MV-4-11 (cell line): Measurements from ENCODE around the gene MAP3K7.

Experiments used
- DNase-seq: peaks from one replicate; lab custom pipeline; 2025; lab: John Stamatoyannopoulos, UW

MAP3K7 gene

GRCh38 chr6:90586836-90587638 lies at the start of gene MAP3K7:
MAP3K7 (minus strand) TSS chr6:90587072; CDS start chr6:90586883, 189 bp downstream.
- peak; percentile 95 for DNase-seq

- DNase-seq: no peak
These were observed 44.2 kb upstream of the MAP3K7 start for GRCh38 chr6:90631046-90631445.

GRCh38 chr6:90621581-90621980 lies 34.7 kb upstream of the MAP3K7 start:
- no peak for DNase-seq

GRCh38 chr6:90619221-90619620 lies 32.3 kb upstream of the MAP3K7 start:
- no peak for DNase-seq

GRCh38 chr6:90612313-90612680 lies 25.4 kb upstream of the MAP3K7 start:
- no peak for DNase-seq

GRCh38 chr6:90611543-90612312 lies 24.9 kb upstream of the MAP3K7 start:
- no peak for DNase-seq

- no peak for DNase-seq
These were observed 24.1 kb upstream of the MAP3K7 start for GRCh38 chr6:90610751-90611542.

- DNase-seq: no peak
These were observed 23.5 kb upstream of the MAP3K7 start for GRCh38 chr6:90610301-90610750.

GRCh38 chr6:90605749-90606340 lies 19.0 kb upstream of the MAP3K7 start:
- no peak for DNase-seq

GRCh38 chr6:90604546-90604945 lies 17.7 kb upstream of the MAP3K7 start:
- no peak for DNase-seq

GRCh38 chr6:90599151-90599550 lies 12.3 kb upstream of the MAP3K7 start:
- no peak for DNase-seq

GRCh38 chr6:90598192-90598951 lies 11.5 kb upstream of the MAP3K7 start:
- DNase-seq: no peak

- DNase-seq: no peak
These were observed 10.2 kb upstream of the MAP3K7 start for GRCh38 chr6:90596967-90597539.

GRCh38 chr6:90595854-90596253 lies 9.0 kb upstream of the MAP3K7 start:
- DNase-seq: no peak

- DNase-seq: no peak
These were observed 381 bp downstream of the MAP3K7 start for GRCh38 chr6:90586546-90586835.

GRCh38 chr6:90584636-90585255 lies 2.1 kb downstream of the MAP3K7 start:
- no peak for DNase-seq

- DNase-seq: no peak
These were observed 2.9 kb downstream of the MAP3K7 start for GRCh38 chr6:90583836-90584481.

- no peak for DNase-seq
These were observed 3.6 kb downstream of the MAP3K7 start for GRCh38 chr6:90583179-90583835.

GRCh38 chr6:90581146-90581545 lies 5.7 kb downstream of the MAP3K7 start:
- DNase-seq: no peak
